Measurements from ENCODE around the gene RNF215. TPM values are rescaled to one million over a fixed set of nuclear protein-coding genes. Genes with fewer than 3 reads are reported as not detected.

RNF215 gene
- polyA plus RNA-seq, 1 experiment, result 15.8 TPM

GRCh38 chr22:30427871-30428270, 40.7 kb upstream of the RNF215 start:
- H3K4me3 ChIP-seq (ENCODE audit: low read depth, low read length), result no peak overlapping the region
- CTCF ChIA-PET, result interaction anchor here (0.7 to 6.3 kb wide), 5 partner anchors 17 to 173 kb away, joined by 3 to 37 read pairs (median 4); partner anchors contain the start of gene CASTOR1
- no peaks in the 10 kb centered on the region for H3K27me3 ChIP-seq (ENCODE audit: control insufficient read depth, insufficient read depth, low read length)
- POLR2A ChIA-PET, result no interaction called here
- TF ChIP-seq CTCF (IDR thresholded peaks at IDR 0.05; ENCODE audit: insufficient read depth, low read depth, low read length), result no peak
- no peak for DNase-seq (ENCODE audit: low read depth)
- no peaks in the 10 kb centered on the region; the same call in 1 of the 2 replicates for H3K36me3 ChIP-seq (ENCODE audit: control insufficient read depth, insufficient read depth, low read length)

- H3K4me3 ChIP-seq (ENCODE audit: low read depth, low read length), result peak overlapping the region; percentile 62
- ChIA-PET CTCF (interaction anchor here (0.6 to 6.3 kb wide), 19 partner anchors 8 to 991 kb away, joined by 3 to 37 read pairs (median 4); partner anchors contain the start of genes CASTOR1, RNF215 and SEC14L2), POLR2A (interaction anchor here (0.5 kb wide), 1 partner anchor 13 kb away, joined by 5 read pairs; no protein-coding TSS in a partner anchor)
- TF ChIP-seq CTCF (IDR thresholded peaks at IDR 0.05; ENCODE audit: insufficient read depth, low read depth, low read length), result peak; percentile 83
- H3K27me3 ChIP-seq (ENCODE audit: control insufficient read depth, insufficient read depth, low read length), result no peaks in the 10 kb centered on the region
- DNase-seq (ENCODE audit: low read depth), result no peak
- no peaks in the 10 kb centered on the region; the same call in 1 of the 2 replicates for H3K36me3 ChIP-seq (ENCODE audit: control insufficient read depth, insufficient read depth, low read length)
These were observed 39.5 kb upstream of the RNF215 start for GRCh38 chr22:30426388-30427353.

- peak within 1 kb of the TSS; percentile 62 for H3K4me3 ChIP-seq (ENCODE audit: low read depth, low read length)
- POLR2A ChIA-PET, result interaction anchor here (0.6 kb wide), 1 partner anchor 22 kb away, joined by 13 read pairs; no protein-coding TSS in a partner anchor
- TF ChIP-seq CTCF (IDR thresholded peaks at IDR 0.05; ENCODE audit: insufficient read depth, low read depth, low read length), result no peak; the same call in 1 of the 2 replicates
- DNase-seq (ENCODE audit: low read depth), result no peak
- CTCF ChIA-PET, result interaction anchor here (0.6 to 6.3 kb wide), 23 partner anchors 8 to 990 kb away, joined by 3 to 37 read pairs (median 4); partner anchors contain the start of genes CASTOR1, RNF215 and SEC14L2
- H3K27me3 ChIP-seq (ENCODE audit: control insufficient read depth, insufficient read depth, low read length), result no peaks in the 10 kb centered on the region
- H3K36me3 ChIP-seq (ENCODE audit: control insufficient read depth, insufficient read depth, low read length), result no peaks in the 10 kb centered on the region; the same call in 1 of the 2 replicates
These were observed 38.6 kb upstream of the RNF215 start, which contains the start of gene MTFP1 for GRCh38 chr22:30425616-30426387. TSS of gene MTFP1 (plus strand) at chr22:30425768. CDS start at chr22:30425880, 112 bp downstream.

GRCh38 chr22:30425327-30425615, 38.1 kb upstream of the RNF215 start:
- no peak for DNase-seq (ENCODE audit: low read depth)
- no peaks in the 10 kb centered on the region for H3K27me3 ChIP-seq (ENCODE audit: control insufficient read depth, insufficient read depth, low read length)
- peak overlapping the region; percentile 62 for H3K4me3 ChIP-seq (ENCODE audit: low read depth, low read length)
- ChIA-PET POLR2A (interaction anchor here (0.6 kb wide), 1 partner anchor 22 kb away, joined by 13 read pairs; no protein-coding TSS in a partner anchor), CTCF (interaction anchor here (1.0 to 6.3 kb wide), 11 partner anchors 9 to 317 kb away, joined by 3 to 37 read pairs (median 10); partner anchors contain the start of genes CASTOR1, RNF215 and SEC14L2)
- no peaks in the 10 kb centered on the region; the same call in 1 of the 2 replicates for H3K36me3 ChIP-seq (ENCODE audit: control insufficient read depth, insufficient read depth, low read length)
- TF ChIP-seq CTCF (IDR thresholded peaks at IDR 0.05; ENCODE audit: insufficient read depth, low read depth, low read length), result no peak
